ENCODE measurements around the gene TMCC2.

The TMCC2 gene

GRCh38 chr1:205312866-205313562 lies 85.3 kb downstream of the TMCC2 start:
- no peak for TF ChIP-seq POLR2AphosphoS5 (IDR thresholded peaks at IDR 0.05; ENCODE audit: low read depth, low read length)
- no peak for TF ChIP-seq SIN3A (IDR thresholded peaks at IDR 0.05; ENCODE audit: borderline replicate concordance, insufficient read depth, low read length)
- no peak for TF ChIP-seq TAF1 (IDR thresholded peaks at IDR 0.05; ENCODE audit: borderline replicate concordance, insufficient read depth, low read length)
- TF ChIP-seq FOXP2 (optimal IDR thresholded peaks at IDR 0.05; ENCODE audit: borderline replicate concordance, extremely low read depth, extremely low read length, insufficient read depth) = no peak
- TF ChIP-seq REST (IDR thresholded peaks at IDR 0.05; ENCODE audit: insufficient read depth in 1 of 2, low read depth in 2 of 2, low read length in 2 of 2) = no peak

GRCh38 chr1:205313563-205314308 lies 86.0 kb downstream of the TMCC2 start:
- TF ChIP-seq POLR2AphosphoS5 (IDR thresholded peaks at IDR 0.05; ENCODE audit: low read depth, low read length) (no peak), FOXP2 (optimal IDR thresholded peaks at IDR 0.05; ENCODE audit: borderline replicate concordance, extremely low read depth, extremely low read length, insufficient read depth) (no peak), SIN3A (IDR thresholded peaks at IDR 0.05; ENCODE audit: borderline replicate concordance, insufficient read depth, low read length) (no peak), TAF1 (IDR thresholded peaks at IDR 0.05; ENCODE audit: borderline replicate concordance, insufficient read depth, low read length) (no peak), REST (IDR thresholded peaks at IDR 0.05; ENCODE audit: insufficient read depth in 1 of 2, low read depth in 2 of 2, low read length in 2 of 2) (no peak)

- TF ChIP-seq SIN3A (IDR thresholded peaks at IDR 0.05; ENCODE audit: borderline replicate concordance, insufficient read depth, low read length) (no peak), POLR2AphosphoS5 (IDR thresholded peaks at IDR 0.05; ENCODE audit: low read depth, low read length) (no peak), REST (IDR thresholded peaks at IDR 0.05; ENCODE audit: insufficient read depth in 1 of 2, low read depth in 2 of 2, low read length in 2 of 2) (no peak), TAF1 (IDR thresholded peaks at IDR 0.05; ENCODE audit: borderline replicate concordance, insufficient read depth, low read length) (no peak), FOXP2 (optimal IDR thresholded peaks at IDR 0.05; ENCODE audit: borderline replicate concordance, extremely low read depth, extremely low read length, insufficient read depth) (no peak)
Measured at GRCh38 chr1:205315008-205315618, 87.4 kb downstream of the TMCC2 start.

- TF ChIP-seq FOXP2 (optimal IDR thresholded peaks at IDR 0.05; ENCODE audit: borderline replicate concordance, extremely low read depth, extremely low read length, insufficient read depth) (no peak), TAF1 (IDR thresholded peaks at IDR 0.05; ENCODE audit: borderline replicate concordance, insufficient read depth, low read length) (no peak), SIN3A (IDR thresholded peaks at IDR 0.05; ENCODE audit: borderline replicate concordance, insufficient read depth, low read length) (no peak), POLR2AphosphoS5 (IDR thresholded peaks at IDR 0.05; ENCODE audit: low read depth, low read length) (no peak), REST (IDR thresholded peaks at IDR 0.05; ENCODE audit: insufficient read depth in 1 of 2, low read depth in 2 of 2, low read length in 2 of 2) (no peak)
Measured at GRCh38 chr1:205316161-205316566, 88.4 kb downstream of the TMCC2 start.
